Measurements from ENCODE around the gene CSNK2A2.

DNA sequence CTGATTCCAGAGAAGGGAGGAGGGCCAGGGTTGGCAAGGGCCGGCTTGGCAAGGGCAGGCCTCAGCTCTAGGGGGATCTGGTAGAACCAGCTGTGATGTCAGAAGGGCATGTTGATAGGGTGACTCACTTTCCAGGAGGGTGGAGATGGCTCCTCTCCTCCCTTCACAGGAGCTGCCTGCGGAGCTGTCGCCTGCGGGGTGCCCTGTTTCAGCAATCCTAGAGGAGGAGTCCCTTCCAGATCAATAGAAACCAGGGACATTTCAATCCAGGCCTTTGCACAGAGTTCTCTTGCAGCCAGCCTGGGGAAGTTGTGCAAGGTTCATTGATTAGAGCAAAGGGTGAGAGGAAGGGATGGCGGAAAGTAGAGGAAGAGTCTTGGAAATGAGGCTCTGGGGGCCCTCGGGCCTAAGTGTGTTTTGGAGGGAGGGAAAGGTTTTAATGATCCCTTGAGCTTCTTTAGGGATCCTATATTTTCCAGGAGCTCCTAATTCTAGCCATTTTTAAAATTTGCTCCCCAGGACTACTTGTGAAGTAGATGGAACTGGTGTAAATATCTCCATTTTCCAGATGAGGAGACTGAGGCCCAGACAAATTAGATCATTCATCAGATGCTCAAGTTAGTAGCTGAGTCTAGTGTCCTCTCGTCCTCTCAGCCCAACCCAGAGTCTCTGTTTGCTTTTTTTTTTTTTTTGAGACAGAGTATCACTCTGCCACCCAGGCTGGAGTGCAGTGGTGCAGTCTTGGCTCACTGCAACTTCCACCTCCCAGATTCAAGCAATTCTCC, 24.8 kb upstream of the CSNK2A2 start:
- TF ChIP-seq MYC (IDR thresholded peaks at IDR 0.05; ENCODE audit: borderline replicate concordance, low read length) (no peak), FOSL2 (IDR thresholded peaks at IDR 0.05) (no peak), FOSL2 (CRISPR knock-in tag; IDR thresholded peaks at IDR 0.05) (peak; percentile 23; the same call in 1 of the 2 replicates), FOSB (CRISPR knock-in tag; IDR thresholded peaks at IDR 0.05) (no peak), CTCF (IDR thresholded peaks at IDR 0.05) (no peak), KDM5A (IDR thresholded peaks at IDR 0.05) (no peak), POLR2A (IDR thresholded peaks at IDR 0.05; ENCODE audit: low read length) (no peak), REST (IDR thresholded peaks at IDR 0.05) (no peak), CBX8 (IDR thresholded peaks at IDR 0.05) (no peak), ESRRA (IDR thresholded peaks at IDR 0.05; ENCODE audit: borderline replicate concordance, low read length) (no peak), ZSCAN20 (CRISPR knock-in tag; IDR thresholded peaks at IDR 0.05) (no peak), HMGXB4 (CRISPR knock-in tag; IDR thresholded peaks at IDR 0.05; ENCODE audit: borderline replicate concordance) (no peak)

Measured in A549 (cell line).